GM12875 (cell line): Measurements from ENCODE around the gene MIEF1.

Experiments used
- H3K4me3 ChIP-seq: one replicate; pipeline ENCODE4 v1.5.1; 2011; ENCODE audit warnings: low read depth, low read length, control low read depth
- TF ChIP-seq, protein P1 (sequence below): IDR thresholded peaks from 2 replicates; pipeline ENCODE4 v1.5.1; 2011; ENCODE audit warnings: low read depth, mild to moderate bottlenecking, control low read depth, inconsistent platforms, low read length, moderate library complexity, borderline replicate concordance; ENCODE audit not compliant: insufficient read depth

MIEF1 gene

DNA sequence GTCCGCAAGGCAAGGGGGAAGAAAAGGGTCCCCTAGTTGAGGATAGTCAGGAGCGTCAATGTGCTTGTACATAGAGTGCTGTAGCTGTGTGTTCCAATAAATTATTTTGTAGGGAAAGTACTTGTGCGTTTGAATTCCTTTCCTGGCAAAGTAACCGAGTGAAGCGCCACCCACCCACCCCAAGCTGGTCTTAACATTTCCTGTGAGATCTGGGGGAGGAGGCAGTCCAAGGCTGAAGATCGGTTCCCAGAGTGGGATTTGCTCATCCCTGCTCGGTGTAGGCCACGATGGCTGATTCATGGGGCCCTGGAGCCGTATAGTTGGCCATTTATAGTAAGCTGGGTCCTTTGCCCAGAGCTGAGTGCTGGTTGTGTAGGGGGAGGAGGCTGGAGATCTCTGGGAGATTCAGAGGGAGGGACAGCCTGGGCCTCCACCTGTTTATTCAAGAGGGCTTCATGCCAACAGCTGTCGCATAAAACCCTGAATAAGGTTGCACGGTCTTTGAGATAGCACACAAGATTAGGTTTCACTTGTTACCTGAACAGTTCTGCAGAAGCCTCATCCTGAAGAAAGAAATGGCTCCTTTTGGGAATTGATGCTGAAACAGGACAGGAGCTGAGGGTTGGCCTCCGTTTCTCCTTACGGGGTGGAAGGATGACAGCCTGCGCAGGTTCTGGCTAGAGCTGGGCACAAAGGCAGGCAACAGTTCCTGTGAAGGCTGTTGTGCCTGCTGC lies 20.6 kb downstream of the MIEF1 start:
- H3K4me3 ChIP-seq: peak overlapping the region; percentile 26
- TF ChIP-seq, protein P1, sequence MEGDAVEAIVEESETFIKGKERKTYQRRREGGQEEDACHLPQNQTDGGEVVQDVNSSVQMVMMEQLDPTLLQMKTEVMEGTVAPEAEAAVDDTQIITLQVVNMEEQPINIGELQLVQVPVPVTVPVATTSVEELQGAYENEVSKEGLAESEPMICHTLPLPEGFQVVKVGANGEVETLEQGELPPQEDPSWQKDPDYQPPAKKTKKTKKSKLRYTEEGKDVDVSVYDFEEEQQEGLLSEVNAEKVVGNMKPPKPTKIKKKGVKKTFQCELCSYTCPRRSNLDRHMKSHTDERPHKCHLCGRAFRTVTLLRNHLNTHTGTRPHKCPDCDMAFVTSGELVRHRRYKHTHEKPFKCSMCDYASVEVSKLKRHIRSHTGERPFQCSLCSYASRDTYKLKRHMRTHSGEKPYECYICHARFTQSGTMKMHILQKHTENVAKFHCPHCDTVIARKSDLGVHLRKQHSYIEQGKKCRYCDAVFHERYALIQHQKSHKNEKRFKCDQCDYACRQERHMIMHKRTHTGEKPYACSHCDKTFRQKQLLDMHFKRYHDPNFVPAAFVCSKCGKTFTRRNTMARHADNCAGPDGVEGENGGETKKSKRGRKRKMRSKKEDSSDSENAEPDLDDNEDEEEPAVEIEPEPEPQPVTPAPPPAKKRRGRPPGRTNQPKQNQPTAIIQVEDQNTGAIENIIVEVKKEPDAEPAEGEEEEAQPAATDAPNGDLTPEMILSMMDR: no peak

DNA sequence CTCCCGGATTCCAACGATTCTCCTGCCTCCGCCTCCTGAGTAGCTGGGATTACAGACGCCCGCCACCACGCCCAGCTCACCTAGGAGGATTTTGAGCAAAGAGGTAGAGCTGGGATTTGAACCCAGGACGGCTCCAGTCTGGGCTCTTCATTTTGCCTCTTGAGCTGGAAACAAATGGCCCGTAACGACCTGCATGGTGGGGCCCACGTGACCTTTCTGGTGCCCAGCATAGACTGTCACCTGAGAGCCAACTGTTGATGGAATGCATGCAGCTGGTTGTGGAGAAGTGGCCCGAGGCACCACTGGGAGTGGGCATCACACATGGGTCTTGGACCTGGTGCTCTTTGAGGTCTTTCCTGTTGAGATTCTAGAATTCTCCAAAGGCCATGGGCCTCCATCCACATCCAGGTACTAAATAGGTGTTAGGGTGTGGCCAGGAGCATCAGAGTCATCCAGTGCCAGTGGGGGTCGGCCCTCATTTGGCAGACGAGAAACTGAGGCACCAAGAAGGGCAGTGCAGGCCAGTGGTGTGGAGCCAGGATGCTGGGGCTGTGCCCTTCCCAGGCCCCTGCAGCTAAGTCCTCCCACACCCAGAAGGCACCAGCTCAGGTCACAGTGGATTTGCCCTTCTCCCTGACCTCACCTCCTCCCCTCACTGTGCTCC lies 22.1 kb downstream of the MIEF1 start:
- TF ChIP-seq, protein P1: no peak

DNA sequence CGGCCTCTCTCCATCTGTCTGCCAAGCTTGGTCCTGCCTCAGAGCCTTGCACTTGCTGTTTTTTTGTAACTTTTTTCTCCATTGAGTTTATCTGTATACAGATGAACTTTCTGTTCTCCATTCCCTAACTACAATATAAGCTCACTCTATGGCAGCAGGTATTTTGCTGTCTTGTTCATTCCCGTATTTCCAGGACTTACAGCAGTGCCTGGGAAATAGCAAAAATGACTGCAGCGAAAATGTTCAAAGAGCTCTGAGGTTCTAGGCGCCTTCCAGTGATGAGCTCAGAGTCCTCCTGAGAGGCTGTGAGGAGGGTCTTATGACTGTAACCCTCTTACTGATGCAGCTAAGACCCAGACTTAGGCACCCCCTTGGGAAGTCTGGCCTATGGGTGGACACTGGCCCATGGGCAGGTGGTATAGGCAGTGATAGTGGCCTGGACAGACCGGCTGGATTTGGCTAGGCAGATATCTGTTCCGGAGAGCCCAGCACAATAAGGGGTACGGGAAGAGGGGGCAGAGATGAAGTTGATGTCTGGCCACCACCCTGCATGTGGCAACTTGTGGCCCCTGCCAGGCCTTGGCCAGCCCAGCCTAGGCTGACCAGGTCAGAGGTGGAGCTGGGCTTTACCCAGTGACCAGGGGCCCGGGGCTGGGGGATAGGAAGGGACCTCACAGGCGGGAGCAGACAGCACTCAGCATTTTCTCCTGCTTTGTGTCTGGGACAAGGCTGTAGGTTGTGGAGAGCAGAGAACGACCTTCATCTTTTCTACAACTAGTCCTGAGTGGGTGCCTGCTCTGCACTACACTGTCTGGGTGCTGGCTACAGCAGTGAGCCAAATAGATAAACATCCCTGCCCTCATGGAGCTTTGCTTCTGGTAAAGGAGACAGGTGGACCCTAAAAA lies 22.9 kb downstream of the MIEF1 start:
- no peak overlapping the region for H3K4me3 ChIP-seq
- TF ChIP-seq, protein P1: no peak

More for the DNA sequence above, 22.1 kb downstream of the MIEF1 start:
- no peak overlapping the region for H3K4me3 ChIP-seq

DNA sequence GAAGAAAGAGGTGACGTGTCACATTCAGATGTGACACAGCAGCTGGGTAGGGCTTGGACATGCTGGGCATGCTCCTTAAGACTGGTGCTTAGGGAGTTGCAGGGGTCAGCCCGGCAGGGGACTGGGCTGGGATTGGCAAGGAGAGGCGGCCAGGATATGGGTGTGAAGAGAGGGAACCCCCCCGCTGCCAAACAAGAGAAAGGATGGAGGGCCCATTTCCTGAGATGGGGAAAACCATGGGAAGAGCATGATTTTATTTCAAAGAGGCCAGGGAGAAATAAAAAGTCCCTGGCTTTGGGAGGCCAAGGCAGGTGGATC lies 23.5 kb downstream of the MIEF1 start:
- no peak overlapping the region for H3K4me3 ChIP-seq
- TF ChIP-seq, protein P1: no peak

DNA sequence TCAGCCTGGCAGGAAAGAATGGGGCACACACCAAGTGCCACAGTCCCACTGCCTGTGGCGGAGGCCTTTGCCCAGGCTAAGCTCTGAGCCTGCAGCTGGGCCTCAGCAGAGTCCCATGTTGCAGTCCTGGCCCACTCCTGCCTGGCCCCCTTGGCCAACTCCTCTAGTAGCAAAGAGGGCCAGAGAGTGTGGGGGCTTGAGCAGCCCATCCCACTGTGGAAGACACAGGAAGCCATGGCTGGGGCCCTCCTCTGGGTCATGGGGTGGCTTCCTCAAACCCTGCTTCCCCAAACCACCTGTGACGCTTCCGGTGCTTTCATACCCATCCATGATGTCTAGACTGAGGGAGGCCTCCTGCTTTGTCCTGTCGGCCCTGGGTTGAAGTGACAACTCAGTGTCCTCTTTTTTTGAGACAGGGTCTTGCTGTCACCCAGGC lies 24.7 kb downstream of the MIEF1 start:
- H3K4me3 ChIP-seq: no peak overlapping the region
- TF ChIP-seq, protein P1: no peak

DNA sequence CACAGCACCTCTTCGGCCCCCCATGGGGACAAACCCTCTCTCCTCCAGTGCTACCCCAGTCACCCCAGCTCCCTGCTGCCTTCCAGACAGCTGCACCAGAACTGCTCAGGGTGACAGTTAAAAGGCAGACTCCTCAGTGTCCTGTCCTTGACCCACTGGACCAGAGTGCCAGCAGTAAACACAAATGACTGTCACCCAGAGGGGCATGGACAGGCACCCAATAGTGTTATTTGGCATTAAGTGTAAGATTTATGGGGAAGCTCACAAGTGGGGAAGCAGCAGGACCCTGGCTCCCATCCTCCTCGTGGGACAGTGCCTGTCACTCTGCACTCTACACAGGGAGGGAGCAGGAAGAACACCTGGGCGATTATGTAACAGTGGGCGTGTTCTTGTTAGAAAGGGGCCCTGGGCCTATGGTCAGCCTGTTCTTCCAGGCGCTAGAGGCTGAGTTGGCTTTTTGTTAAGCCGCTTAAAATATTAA lies 25.4 kb downstream of the MIEF1 start:
- TF ChIP-seq, protein P1: no peak
- no peak overlapping the region for H3K4me3 ChIP-seq
